ENCODE results near the gene MED31.
"Not testable (repeated sequence)": the region's sequence is repeated elsewhere in the genome, so short reads cannot be mapped to it uniquely, and the experiment has no call there.

MED31 gene

DNA sequence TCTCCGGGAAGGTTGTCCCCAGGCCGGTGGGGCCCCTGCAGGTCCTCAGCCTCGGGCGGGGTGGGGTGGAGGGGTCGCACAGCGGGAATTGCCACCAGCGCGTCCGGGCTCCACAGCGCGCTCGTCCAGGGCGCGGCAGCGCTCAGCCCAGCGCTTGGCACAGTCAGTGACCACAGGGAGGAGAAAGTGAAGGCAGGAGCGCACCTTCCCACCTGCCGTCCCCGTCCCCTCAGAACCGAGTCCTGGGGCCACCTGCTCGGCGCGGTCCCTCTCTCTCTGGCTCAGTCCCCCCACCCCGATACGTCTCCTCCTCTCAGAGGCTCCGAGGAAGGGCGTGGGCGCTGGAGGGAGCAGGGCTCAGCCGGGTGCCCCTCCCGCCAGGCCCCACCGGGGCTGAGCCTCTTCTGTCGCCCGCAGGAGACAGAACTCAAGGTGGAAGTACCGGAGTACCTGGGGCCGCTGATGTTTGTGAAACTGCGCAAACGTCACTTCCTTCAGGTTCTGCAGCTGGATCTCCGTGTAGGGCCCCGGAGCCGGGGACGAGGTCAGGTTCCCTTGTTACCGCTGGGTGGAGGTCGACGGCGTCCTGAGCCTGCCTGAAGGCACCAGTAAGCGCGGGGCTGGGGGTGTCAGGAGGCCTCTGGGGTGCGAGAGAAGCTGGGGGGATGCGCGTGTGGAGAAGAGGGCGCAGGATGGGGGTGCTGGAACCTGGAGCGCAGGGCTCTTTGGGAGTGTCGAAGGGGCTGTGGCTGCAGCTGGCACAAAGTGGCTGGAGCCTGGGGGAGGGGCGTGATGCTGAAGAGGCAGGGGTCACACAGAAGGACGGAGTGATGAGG is 5.6 kb upstream of the MED31 start:
- H3K27ac ChIP-seq (ENCODE audit: low read depth, low read length); H3K36me3 ChIP-seq (ENCODE audit: control insufficient read depth in 1 of 2, insufficient read depth in 2 of 2, low read length in 2 of 2); H3K9me3 ChIP-seq (ENCODE audit: control insufficient read depth in 1 of 2, low read length in 2 of 2); H3K9ac ChIP-seq (ENCODE audit: low read depth in 1 of 2, low read length in 2 of 2): not testable (repeated sequence)
- Histone ChIP-seq H3K27me3 (ENCODE audit: control insufficient read depth in 1 of 2, insufficient read depth in 2 of 2, low read length in 2 of 2) (peaks cover 11 to 14% of the 10 kb centered on the region in 2 donors), H3K4me1 (ENCODE audit: control insufficient read depth in 1 of 2, insufficient read depth in 2 of 2, low read length in 2 of 2) (peaks cover 31% of the 10 kb centered on the region in 2 donors), H3K4me3 (ENCODE audit: low read depth in 1 of 2, low read length in 2 of 2) (peak overlapping the region in 1 of 2 donors; percentile 58)

DNA sequence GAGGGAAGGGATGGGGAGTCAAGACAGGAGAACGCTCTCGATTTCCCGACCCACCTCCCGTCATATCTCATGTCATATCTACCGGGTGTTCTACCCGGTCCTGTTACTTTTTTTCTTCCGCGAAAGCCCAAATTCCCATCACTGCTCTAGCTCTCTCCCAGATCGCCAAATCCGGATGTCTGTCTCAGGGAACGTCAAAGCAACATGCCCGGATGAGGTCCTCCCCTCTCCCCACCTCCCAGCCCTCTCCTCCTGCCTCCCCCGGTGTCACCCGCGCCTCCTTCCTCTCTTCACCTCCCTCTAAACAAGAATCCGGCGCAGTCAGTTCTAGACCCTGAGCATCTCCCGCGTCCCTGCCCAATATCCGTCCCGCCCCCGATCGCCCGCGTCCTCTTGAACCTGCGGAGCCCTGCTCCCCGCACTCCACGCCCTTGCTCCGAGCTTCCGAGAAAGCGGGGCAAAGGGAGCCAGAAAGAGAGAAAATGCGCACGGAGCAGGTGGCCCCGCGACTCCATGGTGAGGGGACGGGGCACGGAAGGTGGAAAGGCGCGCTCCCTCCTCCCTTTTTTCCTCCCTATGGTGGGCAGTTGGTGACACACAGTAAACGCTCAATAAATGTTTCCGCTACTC is 4.4 kb upstream of the MED31 start:
- H3K9ac ChIP-seq (ENCODE audit: low read depth in 1 of 2, low read length in 2 of 2); H3K27ac ChIP-seq (ENCODE audit: low read depth, low read length); H3K36me3 ChIP-seq (ENCODE audit: control insufficient read depth in 1 of 2, insufficient read depth in 2 of 2, low read length in 2 of 2); H3K4me3 ChIP-seq (ENCODE audit: low read depth in 1 of 2, low read length in 2 of 2); H3K9me3 ChIP-seq (ENCODE audit: control insufficient read depth in 1 of 2, low read length in 2 of 2): not testable (repeated sequence)
- peaks cover 11 to 14% of the 10 kb centered on the region in 2 donors for H3K27me3 ChIP-seq (ENCODE audit: control insufficient read depth in 1 of 2, insufficient read depth in 2 of 2, low read length in 2 of 2)
- peaks cover 35 to 36% of the 10 kb centered on the region in 2 donors for H3K4me1 ChIP-seq (ENCODE audit: control insufficient read depth in 1 of 2, insufficient read depth in 2 of 2, low read length in 2 of 2)

DNA sequence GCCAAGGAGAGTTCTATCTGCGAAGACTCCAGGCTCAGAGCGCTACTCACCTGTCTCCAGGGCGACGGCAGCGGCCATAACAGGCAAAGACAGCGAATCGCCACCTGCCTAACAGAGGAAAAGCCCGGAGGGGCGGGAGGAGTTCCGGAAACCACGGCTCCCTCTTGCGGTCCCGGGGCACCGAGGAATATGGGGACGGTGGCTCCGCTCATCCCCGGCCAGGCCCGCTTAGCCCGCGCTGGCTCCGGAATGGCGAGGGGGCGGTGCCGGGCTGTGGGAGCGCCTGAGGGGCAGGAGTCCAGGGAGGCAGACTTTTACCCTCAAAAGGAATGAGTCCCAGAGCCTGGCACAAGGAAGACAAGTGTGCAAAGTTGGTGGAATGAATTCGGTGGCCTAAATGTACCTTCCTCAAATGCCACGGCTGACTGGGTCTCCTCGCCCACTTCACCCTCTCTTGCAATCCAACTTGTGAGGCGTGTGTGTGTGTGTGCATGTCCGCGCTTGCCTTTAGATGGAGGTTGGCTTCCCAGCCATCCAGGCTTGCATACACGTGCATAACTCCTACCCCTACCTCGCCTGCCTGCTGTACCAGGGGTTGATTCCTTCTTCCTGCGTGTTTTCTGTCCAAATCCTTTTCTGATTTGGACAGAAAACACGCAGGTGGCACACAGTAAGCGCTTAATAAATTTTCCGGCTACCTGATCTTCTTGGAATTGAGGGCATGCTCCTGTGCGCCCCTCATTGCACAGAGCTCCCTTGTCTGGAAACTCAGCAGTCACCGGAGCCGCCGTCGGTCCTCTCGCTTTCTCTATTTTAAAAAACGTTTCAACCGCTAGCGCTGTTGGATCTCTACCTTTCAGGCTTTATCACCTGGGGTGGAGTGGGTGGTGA is 3.7 kb upstream of the MED31 start:
- no peak overlapping the region for H3K27ac ChIP-seq (ENCODE audit: low read depth, low read length)
- H3K9ac ChIP-seq (ENCODE audit: low read depth in 1 of 2, low read length in 2 of 2): peak overlapping the region in 1 of 2 donors; percentile 25
- H3K4me1 ChIP-seq (ENCODE audit: control insufficient read depth in 1 of 2, insufficient read depth in 2 of 2, low read length in 2 of 2): peaks cover 41% of the 10 kb centered on the region in 2 donors
- peak overlapping the region; percentile 53 to 60 for H3K4me3 ChIP-seq (ENCODE audit: low read depth in 1 of 2, low read length in 2 of 2)
- peaks cover 11 to 14% of the 10 kb centered on the region in 2 donors for H3K27me3 ChIP-seq (ENCODE audit: control insufficient read depth in 1 of 2, insufficient read depth in 2 of 2, low read length in 2 of 2)
- H3K9me3 ChIP-seq (ENCODE audit: control insufficient read depth in 1 of 2, low read length in 2 of 2): no peaks in the 10 kb centered on the region
- H3K36me3 ChIP-seq (ENCODE audit: control insufficient read depth in 1 of 2, insufficient read depth in 2 of 2, low read length in 2 of 2): no peaks in the 10 kb centered on the region

DNA sequence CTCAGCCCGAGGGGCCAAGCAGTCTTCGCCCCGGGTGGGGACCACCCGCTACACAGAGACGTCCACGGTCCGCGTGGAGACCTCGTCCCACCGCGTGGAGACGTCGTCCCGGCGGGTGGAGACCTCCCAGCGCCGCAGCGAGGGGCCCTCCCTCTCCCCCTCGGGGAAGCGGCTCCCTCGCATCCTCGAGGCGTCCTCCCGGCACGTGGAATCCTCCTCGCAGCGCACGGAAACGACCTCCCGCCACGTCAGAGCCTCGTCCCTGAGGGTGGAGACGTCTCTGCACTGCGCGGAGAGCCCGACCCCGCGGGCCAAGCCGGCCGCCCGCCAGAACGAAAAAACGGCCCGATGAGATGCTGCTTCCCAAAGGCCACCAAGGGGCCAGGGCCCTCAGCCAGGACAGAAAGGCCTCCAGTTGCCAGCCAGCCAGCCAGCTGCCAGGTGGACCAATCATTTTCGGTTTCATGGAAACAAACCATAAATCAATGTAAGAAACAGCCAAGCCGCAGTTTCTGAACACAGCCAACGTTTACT is 581 bp upstream of the MED31 start:
- H3K27ac ChIP-seq (ENCODE audit: low read depth, low read length): peak overlapping the region; percentile 76

DNA sequence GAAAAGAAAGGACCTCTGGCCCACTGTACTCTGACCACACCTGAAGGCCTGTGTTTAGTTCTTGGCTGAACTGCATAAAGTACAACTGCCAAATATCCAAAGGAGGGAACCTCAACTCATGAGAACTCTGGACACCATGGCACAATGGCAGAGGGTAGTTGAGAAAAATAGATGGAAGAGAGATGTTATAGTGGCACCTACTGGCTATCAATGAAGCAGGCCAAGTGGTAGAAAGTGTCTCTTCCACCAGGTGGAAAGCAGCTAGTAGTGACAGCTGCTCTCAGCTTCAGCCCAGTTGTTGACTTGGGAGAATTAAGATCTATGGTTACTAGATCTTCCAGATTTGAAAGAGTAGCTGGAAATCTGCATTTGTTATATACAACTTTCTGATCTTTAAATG is 3.2 kb downstream of the MED31 start:
- Histone ChIP-seq H3K4me1 (ENCODE audit: control insufficient read depth in 1 of 2, insufficient read depth in 2 of 2, low read length in 2 of 2) (peaks cover 24% of the 10 kb centered on the region in 2 donors), H3K27ac (ENCODE audit: low read depth, low read length) (no peak overlapping the region), H3K27me3 (ENCODE audit: control insufficient read depth in 1 of 2, insufficient read depth in 2 of 2, low read length in 2 of 2) (no peaks in the 10 kb centered on the region), H3K9ac (ENCODE audit: low read depth in 1 of 2, low read length in 2 of 2) (no peak overlapping the region), H3K4me3 (ENCODE audit: low read depth in 1 of 2, low read length in 2 of 2) (no peak overlapping the region), H3K9me3 (ENCODE audit: control insufficient read depth in 1 of 2, low read length in 2 of 2) (no peaks in the 10 kb centered on the region), H3K36me3 (ENCODE audit: control insufficient read depth in 1 of 2, insufficient read depth in 2 of 2, low read length in 2 of 2) (peaks cover 14 to 43% of the 10 kb centered on the region in 2 donors)

More for the DNA sequence above, 581 bp upstream of the MED31 start:
- H3K9ac ChIP-seq (ENCODE audit: low read depth in 1 of 2, low read length in 2 of 2): peak overlapping the region; percentile 72 to 97
- H3K9me3 ChIP-seq (ENCODE audit: control insufficient read depth in 1 of 2, low read length in 2 of 2): no peaks in the 10 kb centered on the region
- peaks cover 0 to 15% of the 10 kb centered on the region in 2 donors for H3K36me3 ChIP-seq (ENCODE audit: control insufficient read depth in 1 of 2, insufficient read depth in 2 of 2, low read length in 2 of 2)
- H3K4me3 ChIP-seq (ENCODE audit: low read depth in 1 of 2, low read length in 2 of 2): peak overlapping the region; percentile 92 to 100
- H3K27me3 ChIP-seq (ENCODE audit: control insufficient read depth in 1 of 2, insufficient read depth in 2 of 2, low read length in 2 of 2): peaks cover 6 to 14% of the 10 kb centered on the region in 2 donors
- peaks cover 38 to 44% of the 10 kb centered on the region in 2 donors for H3K4me1 ChIP-seq (ENCODE audit: control insufficient read depth in 1 of 2, insufficient read depth in 2 of 2, low read length in 2 of 2)

DNA sequence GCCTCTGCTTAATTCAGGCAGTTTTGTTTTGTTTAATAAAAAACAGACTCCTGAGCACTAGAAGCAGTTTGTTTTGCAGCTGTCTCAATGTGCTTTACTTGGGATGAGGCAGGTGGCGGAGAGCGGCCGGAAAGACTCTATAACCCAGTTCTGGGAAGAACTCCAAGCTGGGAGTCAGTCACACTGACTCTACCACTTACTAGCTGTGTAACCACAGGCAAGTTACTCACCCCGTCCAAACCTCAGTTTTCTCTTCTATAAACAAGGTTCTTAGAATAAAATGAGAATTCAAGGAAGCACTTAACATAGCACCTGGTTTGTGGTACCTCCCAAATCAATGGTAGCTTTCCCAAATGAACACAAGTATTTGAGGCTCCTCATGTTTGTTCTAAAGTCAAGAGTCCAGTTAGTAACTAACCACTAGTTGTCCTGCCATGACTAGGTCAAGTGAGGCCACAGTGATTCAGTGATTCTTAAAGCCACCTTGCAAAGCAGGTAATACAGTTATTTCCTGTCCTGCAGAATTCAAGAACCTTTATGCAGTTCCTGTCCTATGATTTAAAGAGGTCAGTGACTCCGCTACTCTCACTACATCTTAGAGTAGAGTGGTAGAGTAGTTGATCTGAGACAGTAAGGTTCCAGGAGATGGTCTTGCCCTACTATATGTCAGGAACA is 7.8 kb downstream of the MED31 start:
- Histone ChIP-seq H3K9ac (ENCODE audit: low read depth in 1 of 2, low read length in 2 of 2) (no peak overlapping the region), H3K4me3 (ENCODE audit: low read depth in 1 of 2, low read length in 2 of 2) (no peak overlapping the region), H3K27me3 (ENCODE audit: control insufficient read depth in 1 of 2, insufficient read depth in 2 of 2, low read length in 2 of 2) (no peaks in the 10 kb centered on the region), H3K36me3 (ENCODE audit: control insufficient read depth in 1 of 2, insufficient read depth in 2 of 2, low read length in 2 of 2) (peaks cover 14 to 42% of the 10 kb centered on the region in 2 donors), H3K27ac (ENCODE audit: low read depth, low read length) (no peak overlapping the region), H3K9me3 (ENCODE audit: control insufficient read depth in 1 of 2, low read length in 2 of 2) (no peaks in the 10 kb centered on the region), H3K4me1 (ENCODE audit: control insufficient read depth in 1 of 2, insufficient read depth in 2 of 2, low read length in 2 of 2) (peaks cover 21 to 30% of the 10 kb centered on the region in 2 donors)

DNA sequence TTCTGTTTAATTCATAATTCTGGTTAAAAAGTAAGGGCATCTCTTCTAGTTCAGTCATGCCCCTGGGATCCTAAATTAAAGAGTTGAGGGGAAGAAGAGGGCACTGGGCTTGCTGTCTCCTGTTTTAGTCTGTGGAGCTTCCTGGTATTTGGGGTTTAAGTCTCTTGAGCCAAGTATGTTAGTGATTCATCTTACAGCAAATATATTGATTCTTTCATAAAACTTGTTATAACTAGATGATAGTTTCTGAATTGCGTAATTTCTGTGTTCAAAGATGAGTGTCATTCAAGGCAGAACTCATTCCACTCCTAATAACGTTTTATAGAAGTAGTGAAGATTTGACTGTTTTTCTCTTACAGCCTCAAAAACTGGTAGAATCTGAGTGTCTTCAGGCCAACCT is 8.8 kb downstream of the MED31 start:
- peak overlapping the region in 1 of 2 donors; percentile 93 for H3K4me3 ChIP-seq (ENCODE audit: low read depth in 1 of 2, low read length in 2 of 2)
- peaks cover 24 to 32% of the 10 kb centered on the region in 2 donors for H3K4me1 ChIP-seq (ENCODE audit: control insufficient read depth in 1 of 2, insufficient read depth in 2 of 2, low read length in 2 of 2)
- no peak overlapping the region for H3K27ac ChIP-seq (ENCODE audit: low read depth, low read length)
- peaks cover 14 to 37% of the 10 kb centered on the region in 2 donors for H3K36me3 ChIP-seq (ENCODE audit: control insufficient read depth in 1 of 2, insufficient read depth in 2 of 2, low read length in 2 of 2)
- H3K9me3 ChIP-seq (ENCODE audit: control insufficient read depth in 1 of 2, low read length in 2 of 2): no peaks in the 10 kb centered on the region
- no peaks in the 10 kb centered on the region for H3K27me3 ChIP-seq (ENCODE audit: control insufficient read depth in 1 of 2, insufficient read depth in 2 of 2, low read length in 2 of 2)
- H3K9ac ChIP-seq (ENCODE audit: low read depth in 1 of 2, low read length in 2 of 2): peak overlapping the region in 1 of 2 donors; percentile 90

DNA sequence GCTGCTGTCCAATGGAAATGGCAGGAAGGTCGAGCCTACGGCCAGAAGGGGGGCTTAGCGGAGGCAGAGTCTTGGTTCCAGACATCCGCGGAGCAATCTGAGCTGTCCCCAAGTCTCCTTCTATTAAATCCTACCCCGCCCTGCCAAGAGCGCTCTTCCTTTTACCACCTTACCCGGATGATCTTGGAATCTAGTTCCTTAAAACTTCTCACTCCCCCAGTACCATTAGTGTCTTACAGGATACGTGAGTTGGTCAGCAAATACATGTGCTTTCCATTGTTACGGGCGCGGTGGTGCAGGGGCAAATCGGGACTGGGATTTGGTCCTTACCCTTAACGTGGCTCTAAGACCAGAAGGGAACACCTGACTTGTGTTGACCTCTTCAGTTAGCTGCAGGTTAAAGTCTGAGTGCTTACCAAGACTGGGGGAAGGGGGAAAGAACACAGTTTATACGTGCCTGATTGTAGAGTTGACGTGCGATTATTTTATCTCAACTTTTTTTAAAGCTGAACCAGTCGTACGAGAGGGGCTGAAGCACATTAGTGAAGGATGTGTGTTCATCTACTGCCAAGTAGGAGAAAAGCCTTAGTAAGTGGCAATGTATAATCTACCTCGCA is 10.1 kb downstream of the MED31 start:
- Histone ChIP-seq H3K9me3 (ENCODE audit: control insufficient read depth in 1 of 2, low read length in 2 of 2) (no peaks in the 10 kb centered on the region), H3K4me1 (ENCODE audit: control insufficient read depth in 1 of 2, insufficient read depth in 2 of 2, low read length in 2 of 2) (peaks cover 24 to 32% of the 10 kb centered on the region in 2 donors), H3K27me3 (ENCODE audit: control insufficient read depth in 1 of 2, insufficient read depth in 2 of 2, low read length in 2 of 2) (no peaks in the 10 kb centered on the region), H3K27ac (ENCODE audit: low read depth, low read length) (peak overlapping the region; percentile 84), H3K4me3 (ENCODE audit: low read depth in 1 of 2, low read length in 2 of 2) (peak overlapping the region; percentile 93 to 96), H3K9ac (ENCODE audit: low read depth in 1 of 2, low read length in 2 of 2) (peak overlapping the region; percentile 90 to 93), H3K36me3 (ENCODE audit: control insufficient read depth in 1 of 2, insufficient read depth in 2 of 2, low read length in 2 of 2) (peaks cover 14 to 26% of the 10 kb centered on the region in 2 donors)
